Activated naive CD8-positive, alpha-beta T cell treated with anti-CD3 and anti-CD28 coated beads, Interleukin-2, amount 10 ng/mL, durations not matched to agents 7 days and 5 days (primary cell): ENCODE results near the gene ATXN1. TPM values are rescaled to one million over a fixed set of nuclear protein-coding genes. Genes with fewer than 3 reads are reported as not detected.
A peak's percentile ranks its signal among the peaks of the same experiment; 100 is the strongest.

Experiments
- ATAC-seq: fragments of 150-1000 bp; cut with Tn5 transposase; one replicate; pipeline ENCODE4 v1.10.0; 2021; ENCODE audit warnings: low read depth, moderate library complexity
- POLR2A ChIA-PET: fragments of 350-600 bp; sonication (Branson Sonifier 250); formaldehyde crosslinking; loops from one replicate; lab custom pipeline; 2021; ENCODE audit warnings: antibody characterized with exemption; lab: Charles Lee
- DNase-seq: peaks from one replicate; pipeline ENCODE4 v3.0.0; 2021
- H3K27ac Mint-ChIP-seq: one replicate; pipeline ENCODE4 v1.8.0; 2022; ENCODE audit warnings: mild to moderate bottlenecking, mixed read lengths
- H3K27me3 Mint-ChIP-seq: one replicate; pipeline ENCODE4 v1.8.0; 2022; ENCODE audit warnings: mild to moderate bottlenecking, moderate library complexity, mixed read lengths
- H3K36me3 Mint-ChIP-seq: one replicate; pipeline ENCODE4 v1.8.0; 2021; ENCODE audit warnings: mild to moderate bottlenecking, mixed read lengths
- H3K4me1 Mint-ChIP-seq: one replicate; pipeline ENCODE4 v1.8.0; 2021; ENCODE audit warnings: mixed read lengths
- H3K4me3 Mint-ChIP-seq: one replicate; pipeline ENCODE4 v1.8.0; 2022; ENCODE audit warnings: mild to moderate bottlenecking, moderate library complexity, mixed read lengths
- H3K9me3 Mint-ChIP-seq: one replicate; pipeline ENCODE4 v1.8.0; 2021; ENCODE audit warnings: mixed read lengths
- total RNA-seq, 2 experiments: library from RNA; stranded (reverse); gene quantifications; one replicate each; pipeline ENCODE4 v1.2.3, GENCODE V29; 2021

The ATXN1 gene
- total RNA-seq, 2 experiments from 2014 or later: 63.6 to 67.2 TPM

- Mint-ChIP-seq H3K4me3 (no peak overlapping the region), H3K36me3 (peaks cover 6% of the 10 kb centered on the region), H3K4me1 (peaks cover 5% of the 10 kb centered on the region), H3K27me3 (no peaks in the 10 kb centered on the region), H3K27ac (no peak overlapping the region), H3K9me3 (no peaks in the 10 kb centered on the region)
- POLR2A ChIA-PET: no interaction called here
- ATAC-seq (no peak), DNase-seq (no peak)
These were observed 222.0 kb downstream of the ATXN1 start for GRCh38 chr6:16539086-16539931.

- POLR2A ChIA-PET: no interaction called here
- H3K4me1 Mint-ChIP-seq: peaks cover 5% of the 10 kb centered on the region
- H3K9me3 Mint-ChIP-seq: no peaks in the 10 kb centered on the region
- no peaks in the 10 kb centered on the region for H3K27me3 Mint-ChIP-seq
- H3K27ac Mint-ChIP-seq: no peak overlapping the region
- no peak for ATAC-seq
- H3K4me3 Mint-ChIP-seq: no peak overlapping the region
- no peak for DNase-seq
- peaks cover 11% of the 10 kb centered on the region for H3K36me3 Mint-ChIP-seq
These were observed 225.7 kb downstream of the ATXN1 start for GRCh38 chr6:16535564-16535963.

- Mint-ChIP-seq H3K4me3 (no peak overlapping the region), H3K9me3 (no peaks in the 10 kb centered on the region), H3K4me1 (peaks cover 4% of the 10 kb centered on the region), H3K36me3 (peaks cover 11% of the 10 kb centered on the region), H3K27me3 (no peaks in the 10 kb centered on the region), H3K27ac (no peak overlapping the region)
- no peak for ATAC-seq
- POLR2A ChIA-PET: no interaction called here
- no peak for DNase-seq
These were observed 227.5 kb downstream of the ATXN1 start for GRCh38 chr6:16533721-16534136.

- POLR2A ChIA-PET: no interaction called here
- Mint-ChIP-seq H3K9me3 (no peaks in the 10 kb centered on the region), H3K36me3 (peaks cover 11% of the 10 kb centered on the region), H3K27me3 (no peaks in the 10 kb centered on the region), H3K27ac (no peak overlapping the region), H3K4me1 (peaks cover 4% of the 10 kb centered on the region), H3K4me3 (no peak overlapping the region)
- DNase-seq (no peak), ATAC-seq (no peak)
These were observed 228.1 kb downstream of the ATXN1 start for GRCh38 chr6:16533210-16533609.

GRCh38 chr6:16527691-16528090, 233.6 kb downstream of the ATXN1 start:
- no peak for DNase-seq
- ATAC-seq: no peak
- Mint-ChIP-seq H3K27me3 (no peaks in the 10 kb centered on the region), H3K27ac (no peak overlapping the region), H3K4me1 (peaks cover 7% of the 10 kb centered on the region), H3K4me3 (no peak overlapping the region), H3K36me3 (peaks cover 10% of the 10 kb centered on the region), H3K9me3 (no peaks in the 10 kb centered on the region)
- POLR2A ChIA-PET: interaction anchor here (1.1 kb wide), 1 partner anchor 10 kb away, joined by 3 read pairs; no protein-coding TSS in a partner anchor

GRCh38 chr6:16524380-16524707, 236.9 kb downstream of the ATXN1 start:
- POLR2A ChIA-PET: interaction anchor here (1.7 kb wide), 1 partner anchor 13 kb away, joined by 4 read pairs; no protein-coding TSS in a partner anchor
- no peak for DNase-seq
- Mint-ChIP-seq H3K27me3 (no peaks in the 10 kb centered on the region), H3K4me1 (peaks cover 18% of the 10 kb centered on the region), H3K27ac (peak overlapping the region; percentile 54), H3K9me3 (no peaks in the 10 kb centered on the region), H3K4me3 (no peak overlapping the region), H3K36me3 (peaks cover 17% of the 10 kb centered on the region)
- peak; percentile 54 for ATAC-seq

- no peak for DNase-seq
- ATAC-seq: no peak
- POLR2A ChIA-PET: interaction anchor here (0.6 to 1.7 kb wide), 3 partner anchors 11 to 159 kb away, joined by 3 to 4 read pairs (median 3); no protein-coding TSS in a partner anchor
- H3K4me3 Mint-ChIP-seq: no peak overlapping the region
- H3K4me1 Mint-ChIP-seq: peaks cover 18% of the 10 kb centered on the region
- H3K27me3 Mint-ChIP-seq: no peaks in the 10 kb centered on the region
- H3K27ac Mint-ChIP-seq: no peak overlapping the region
- no peaks in the 10 kb centered on the region for H3K9me3 Mint-ChIP-seq
- H3K36me3 Mint-ChIP-seq: peaks cover 18% of the 10 kb centered on the region
These were observed 237.5 kb downstream of the ATXN1 start for GRCh38 chr6:16523606-16524379.

- no peak for DNase-seq
- no peak overlapping the region for H3K27ac Mint-ChIP-seq
- POLR2A ChIA-PET: interaction anchor here (1.2 kb wide), 1 partner anchor 10 kb away, joined by 3 read pairs; no protein-coding TSS in a partner anchor
- peaks cover 26% of the 10 kb centered on the region for H3K4me1 Mint-ChIP-seq
- H3K4me3 Mint-ChIP-seq: no peak overlapping the region
- no peak for ATAC-seq
- no peaks in the 10 kb centered on the region for H3K9me3 Mint-ChIP-seq
- peaks cover 24% of the 10 kb centered on the region for H3K36me3 Mint-ChIP-seq
- no peaks in the 10 kb centered on the region for H3K27me3 Mint-ChIP-seq
These were observed 238.3 kb downstream of the ATXN1 start for GRCh38 chr6:16522937-16523336.

GRCh38 chr6:16521528-16521927, 239.7 kb downstream of the ATXN1 start:
- H3K27me3 Mint-ChIP-seq: no peaks in the 10 kb centered on the region
- peaks cover 32% of the 10 kb centered on the region for H3K4me1 Mint-ChIP-seq
- peaks cover 31% of the 10 kb centered on the region for H3K36me3 Mint-ChIP-seq
- ATAC-seq (no peak), DNase-seq (no peak)
- POLR2A ChIA-PET: no interaction called here
- no peak overlapping the region for H3K4me3 Mint-ChIP-seq
- H3K27ac Mint-ChIP-seq: no peak overlapping the region
- no peaks in the 10 kb centered on the region for H3K9me3 Mint-ChIP-seq

- Mint-ChIP-seq H3K27ac (no peak overlapping the region), H3K36me3 (peaks cover 32% of the 10 kb centered on the region), H3K4me3 (no peak overlapping the region), H3K9me3 (no peaks in the 10 kb centered on the region), H3K4me1 (peaks cover 36% of the 10 kb centered on the region), H3K27me3 (no peaks in the 10 kb centered on the region)
- no peak for ATAC-seq
- DNase-seq: no peak
- POLR2A ChIA-PET: no interaction called here
These were observed 241.7 kb downstream of the ATXN1 start for GRCh38 chr6:16519265-16520242.

GRCh38 chr6:16518265-16518664, 243.0 kb downstream of the ATXN1 start:
- DNase-seq (no peak), ATAC-seq (no peak)
- Mint-ChIP-seq H3K36me3 (peaks cover 30% of the 10 kb centered on the region), H3K4me1 (peaks cover 41% of the 10 kb centered on the region), H3K27ac (no peak overlapping the region), H3K27me3 (no peaks in the 10 kb centered on the region), H3K9me3 (no peaks in the 10 kb centered on the region), H3K4me3 (no peak overlapping the region)
- POLR2A ChIA-PET: interaction anchor here (1.0 kb wide), 1 partner anchor 213 kb away, joined by 4 read pairs; no protein-coding TSS in a partner anchor

- DNase-seq (no peak), ATAC-seq (peak; percentile 62)
- Mint-ChIP-seq H3K36me3 (peaks cover 25% of the 10 kb centered on the region), H3K4me3 (peak overlapping the region; percentile 2), H3K27me3 (no peaks in the 10 kb centered on the region), H3K9me3 (peaks cover 2% of the 10 kb centered on the region), H3K4me1 (peaks cover 53% of the 10 kb centered on the region), H3K27ac (peak overlapping the region; percentile 13)
- POLR2A ChIA-PET: interaction anchor here (0.6 to 6.0 kb wide), 2 partner anchors 157 to 248 kb away, joined by 4 to 42 read pairs; partner anchors contain the start of gene ATXN1
These were observed 247.0 kb downstream of the ATXN1 start for GRCh38 chr6:16514249-16514648.
